ENCODE results near the gene ACRV1.

ACRV1 gene

GRCh38 chr11:125649465-125650166 lies 31.0 kb downstream of the ACRV1 start:
- DNase-seq = no peak

- DNase-seq = no peak
Observed at GRCh38 chr11:125645871-125646270, 34.8 kb downstream of the ACRV1 start.

- no peak for DNase-seq
Observed at GRCh38 chr11:125638315-125638714, 42.3 kb downstream of the ACRV1 start.

GRCh38 chr11:125637840-125638239 lies 42.8 kb downstream of the ACRV1 start:
- no peak for DNase-seq

- no peak for DNase-seq
Observed at GRCh38 chr11:125627236-125627910, 53.3 kb downstream of the ACRV1 start.

- DNase-seq = no peak
Observed at GRCh38 chr11:125626288-125626950, 54.2 kb downstream of the ACRV1 start.

- DNase-seq = peak; percentile 66
Observed at GRCh38 chr11:125625630-125626287, 54.9 kb downstream of the ACRV1 start.

- DNase-seq = no peak
Observed at GRCh38 chr11:125625225-125625629, 55.4 kb downstream of the ACRV1 start.

- no peak for DNase-seq
Observed at GRCh38 chr11:125624756-125625213, 55.9 kb downstream of the ACRV1 start, which contains the start of gene CHEK1. CHEK1 (plus strand) TSS chr11:125625163; CDS start chr11:125626769, 1,606 bp downstream.

- DNase-seq = no peak
Observed at GRCh38 chr11:125623064-125623463, 57.6 kb downstream of the ACRV1 start.

GRCh38 chr11:125621995-125622394 lies 58.7 kb downstream of the ACRV1 start:
- no peak for DNase-seq
